Keratinocyte (primary cell): Measurements from ENCODE around the gene LAIR2. TPM values are rescaled to one million over a fixed set of nuclear protein-coding genes. Genes with fewer than 3 reads are reported as not detected.

Source experiments
- DNase-seq: peaks from one replicate; pipeline ENCODE4 v3.0.0-alpha.2; 2011; ENCODE audit warnings: low read depth, missing footprints, low spot score
- FAIRE-seq: peaks from 2 replicates; lab custom pipeline; 2011; peaks lifted over from hg19 to GRCh38; lab: Jason Lieb, UNC
- H2AFZ ChIP-seq: 2 replicates; pipeline ENCODE4 v1.6.0; 2012; ENCODE audit warnings: low read length, control low read depth, inconsistent platforms; ENCODE audit not compliant: control insufficient read depth
- H3K27ac ChIP-seq: 2 replicates; pipeline ENCODE4 v1.5.1; 2011; ENCODE audit warnings: low read length; ENCODE audit not compliant: control insufficient read depth, insufficient read depth
- H3K27me3 ChIP-seq: 3 replicates; pipeline ENCODE4 v1.6.0; 2011; ENCODE audit warnings: low read length; ENCODE audit not compliant: control insufficient read depth, insufficient read depth; ENCODE audit errors: extremely low read depth
- H3K36me3 ChIP-seq, 2 experiments: 2 replicates in 1 of 2; 3 replicates in 1 of 2; pipeline ENCODE4 v1.5.1; 2011; ENCODE audit warnings: low read length in 2 of 2, mild to moderate bottlenecking in 1 of 2; ENCODE audit not compliant: control insufficient read depth in 2 of 2, insufficient read depth in 2 of 2; ENCODE audit errors: extremely low read depth in 1 of 2
- H3K4me1 ChIP-seq: 3 replicates; pipeline ENCODE4 v1.5.1; 2011; ENCODE audit warnings: low read length; ENCODE audit not compliant: control insufficient read depth, insufficient read depth; ENCODE audit errors: extremely low read depth
- H3K4me2 ChIP-seq: 3 replicates; pipeline ENCODE4 v1.6.0; 2011; ENCODE audit warnings: low read depth, low read length; ENCODE audit not compliant: control insufficient read depth, insufficient read depth; ENCODE audit errors: extremely low read depth
- H3K4me3 ChIP-seq, 3 experiments: fragments of 200-600 bp in 1 of 3; sonication (generic) in 1 of 3; 2 replicates in 2 of 3; 3 replicates in 1 of 3; pipeline ENCODE4 v1.5.1; 2011 to 2016; ENCODE audit warnings: low read length in 3 of 3, mild to moderate bottlenecking in 3 of 3, control low read depth in 2 of 3, inconsistent platforms in 1 of 3, low read depth in 1 of 3, mixed read lengths in 1 of 3, mixed run types in 1 of 3, moderate library complexity in 1 of 3; ENCODE audit not compliant: control insufficient read depth in 2 of 3, insufficient read depth in 2 of 3; ENCODE audit errors: extremely low read depth in 1 of 3
- H3K79me2 ChIP-seq: 2 replicates; pipeline ENCODE4 v1.6.0; 2012; ENCODE audit warnings: low read length; ENCODE audit not compliant: control insufficient read depth, insufficient read depth
- H3K9ac ChIP-seq: 3 replicates; pipeline ENCODE4 v1.6.0; 2011; ENCODE audit warnings: low read length; ENCODE audit not compliant: control insufficient read depth, insufficient read depth; ENCODE audit errors: extremely low read depth
- H3K9me1 ChIP-seq: 3 replicates; pipeline ENCODE4 v1.6.0; 2011; ENCODE audit warnings: low read length; ENCODE audit not compliant: control insufficient read depth, insufficient read depth; ENCODE audit errors: extremely low read depth
- H3K9me3 ChIP-seq: 2 replicates; pipeline ENCODE4 v1.5.1; 2012; ENCODE audit warnings: low read depth, low read length; ENCODE audit not compliant: control insufficient read depth
- H4K20me1 ChIP-seq: 3 replicates; pipeline ENCODE4 v1.6.0; 2011; ENCODE audit warnings: low read length; ENCODE audit not compliant: control insufficient read depth, insufficient read depth; ENCODE audit errors: extremely low read depth
- EZH2 ChIP-seq: IDR thresholded peaks from one replicate; pipeline ENCODE4 v1.6.1; 2012; ENCODE audit warnings: inconsistent platforms, mild to moderate bottlenecking, low read length, moderate library complexity
- dilution Hi-C: fragments of 300-500 bp; cut with MboI; formaldehyde crosslinking; loops from one replicate; pipeline ENCODE4 v1.7.0; 2020; ENCODE audit warnings: low sequenced_read_pairs; ENCODE audit not compliant: extremely low pct_ligation_motif_present
- polyA plus RNA-seq, 5 experiments: library from polyadenylated mRNA; depleted of rRNA in 3 of 5; stranded (reverse) in 3 of 5; stranded (forward) in 1 of 5; unstranded in 1 of 5; fragments of >200 nt; gene quantifications; 1 replicate in 1 of 5; 2 replicates in 3 of 5; 3 replicates in 1 of 5; pipeline versions ENCODE4 v1.2.1 to v1.2.3, GENCODE V29; 2011 to 2012; ENCODE audit warnings: missing spikeins in 2 of 5, low read depth in 1 of 5, low replicate concordance in 1 of 5
- TF ChIP-seq, protein P1 (sequence below), 3 experiments: IDR thresholded peaks in 1 of 3; conservative IDR thresholded peaks in 1 of 3; optimal IDR thresholded peaks in 1 of 3; 2 replicates in 2 of 3; 3 replicates in 1 of 3; pipeline versions ENCODE3 to v1.5.1; 2011; ENCODE audit warnings: low read length in 3 of 3, mild to moderate bottlenecking in 3 of 3, moderate library complexity in 2 of 3, control low read depth in 1 of 3, inconsistent platforms in 1 of 3; ENCODE audit not compliant: insufficient read depth in 2 of 3; ENCODE audit errors: extremely low read depth in 1 of 3

Gene LAIR2
- polyA plus RNA-seq, 1 donor (not counting 4 experiments of a cell fraction or from before 2014, with no cell fraction given), result not detected

- no peak overlapping the region for H2AFZ ChIP-seq
- no peak overlapping the region for H3K9ac ChIP-seq
- H3K4me3 ChIP-seq, result no peak overlapping the region
- no peaks in the 10 kb centered on the region for H3K27me3 ChIP-seq
- dilution Hi-C loops, result no loop called here
- H3K36me3 ChIP-seq, result no peaks in the 10 kb centered on the region
- no peaks in the 10 kb centered on the region for H4K20me1 ChIP-seq
- H3K4me1 ChIP-seq, result no peaks in the 10 kb centered on the region
- no peak overlapping the region for H3K27ac ChIP-seq
- no peaks in the 10 kb centered on the region for H3K79me2 ChIP-seq
- FAIRE-seq (no peak), DNase-seq (no peak)
- H3K4me2 ChIP-seq, result no peak overlapping the region
- no peaks in the 10 kb centered on the region for H3K9me3 ChIP-seq
- TF ChIP-seq, protein P1, sequence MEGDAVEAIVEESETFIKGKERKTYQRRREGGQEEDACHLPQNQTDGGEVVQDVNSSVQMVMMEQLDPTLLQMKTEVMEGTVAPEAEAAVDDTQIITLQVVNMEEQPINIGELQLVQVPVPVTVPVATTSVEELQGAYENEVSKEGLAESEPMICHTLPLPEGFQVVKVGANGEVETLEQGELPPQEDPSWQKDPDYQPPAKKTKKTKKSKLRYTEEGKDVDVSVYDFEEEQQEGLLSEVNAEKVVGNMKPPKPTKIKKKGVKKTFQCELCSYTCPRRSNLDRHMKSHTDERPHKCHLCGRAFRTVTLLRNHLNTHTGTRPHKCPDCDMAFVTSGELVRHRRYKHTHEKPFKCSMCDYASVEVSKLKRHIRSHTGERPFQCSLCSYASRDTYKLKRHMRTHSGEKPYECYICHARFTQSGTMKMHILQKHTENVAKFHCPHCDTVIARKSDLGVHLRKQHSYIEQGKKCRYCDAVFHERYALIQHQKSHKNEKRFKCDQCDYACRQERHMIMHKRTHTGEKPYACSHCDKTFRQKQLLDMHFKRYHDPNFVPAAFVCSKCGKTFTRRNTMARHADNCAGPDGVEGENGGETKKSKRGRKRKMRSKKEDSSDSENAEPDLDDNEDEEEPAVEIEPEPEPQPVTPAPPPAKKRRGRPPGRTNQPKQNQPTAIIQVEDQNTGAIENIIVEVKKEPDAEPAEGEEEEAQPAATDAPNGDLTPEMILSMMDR (optimal IDR thresholded peaks at IDR 0.05 in 1 of 3, IDR thresholded peaks at IDR 0.05 in 1 of 3, conservative IDR thresholded peaks at IDR 0.05 in 1 of 3; ENCODE audit: extremely low read depth in 1 of 3, insufficient read depth in 2 of 3, low read length in 3 of 3), result peak; percentile 70 to 78 (median 74)
- TF ChIP-seq EZH2, result no peak
- H3K9me1 ChIP-seq, result no peaks in the 10 kb centered on the region
Measured at GRCh38 chr19:54481326-54481930, 21.2 kb upstream of the LAIR2 start.

GRCh38 chr19:54482889-54483288, 19.7 kb upstream of the LAIR2 start:
- Histone ChIP-seq H3K27me3 (no peaks in the 10 kb centered on the region), H4K20me1 (no peaks in the 10 kb centered on the region), H3K4me2 (no peak overlapping the region), H3K9ac (no peak overlapping the region), H3K79me2 (no peaks in the 10 kb centered on the region), H3K36me3 (no peaks in the 10 kb centered on the region), H3K9me1 (no peaks in the 10 kb centered on the region), H2AFZ (no peak overlapping the region), H3K27ac (no peak overlapping the region), H3K4me1 (no peaks in the 10 kb centered on the region), H3K9me3 (no peaks in the 10 kb centered on the region), H3K4me3 (no peak overlapping the region)
- TF ChIP-seq EZH2, result no peak
- no peak for FAIRE-seq
- DNase-seq, result no peak
- dilution Hi-C loops, result no loop called here

GRCh38 chr19:54484451-54484850, 18.2 kb upstream of the LAIR2 start:
- no peaks in the 10 kb centered on the region for H3K36me3 ChIP-seq
- dilution Hi-C loops, result no loop called here
- H3K9ac ChIP-seq, result no peak overlapping the region
- H3K4me3 ChIP-seq, result no peak overlapping the region
- no peaks in the 10 kb centered on the region for H3K27me3 ChIP-seq
- H3K79me2 ChIP-seq, result no peaks in the 10 kb centered on the region
- no peak for DNase-seq
- no peak for FAIRE-seq
- H3K4me2 ChIP-seq, result no peak overlapping the region
- H3K9me1 ChIP-seq, result no peaks in the 10 kb centered on the region
- no peaks in the 10 kb centered on the region for H3K4me1 ChIP-seq
- H3K9me3 ChIP-seq, result no peaks in the 10 kb centered on the region
- no peaks in the 10 kb centered on the region for H4K20me1 ChIP-seq
- TF ChIP-seq, protein P1 (optimal IDR thresholded peaks at IDR 0.05 in 1 of 3, IDR thresholded peaks at IDR 0.05 in 1 of 3, conservative IDR thresholded peaks at IDR 0.05 in 1 of 3; ENCODE audit: extremely low read depth in 1 of 3, insufficient read depth in 2 of 3, low read length in 3 of 3), result no peak
- H3K27ac ChIP-seq, result no peak overlapping the region
- no peak overlapping the region for H2AFZ ChIP-seq
